Measurements from ENCODE around the gene MCM7. TPM values are rescaled to one million over a fixed set of nuclear protein-coding genes. Genes with fewer than 3 reads are reported as not detected.
"Not testable (repeated sequence)": the region's sequence is repeated elsewhere in the genome, so short reads cannot be mapped to it uniquely, and the experiment has no call there.

The MCM7 gene
- 10 to 100 TPM in 1 of 2 donors, 1 to 10 TPM in 1; 8.3 to 13.0 TPM for total RNA-seq

GRCh38 chr7:100101016-100101862 lies at the start of gene MCM7, which contains the start of gene AP4M1:
Gene MCM7 (minus strand): TSS chr7:100101397. CDS start chr7:100101294, 103 bp downstream.
Gene AP4M1 (plus strand): TSS chr7:100101643. CDS start chr7:100101715, 72 bp downstream.
- Histone ChIP-seq H3K4me1 (peaks cover 0 to 20% of the 10 kb centered on the region in 2 donors), H3K36me3 (peaks cover 45% of the 10 kb centered on the region), H3K9me3 (no peaks in the 10 kb centered on the region), H3K27me3 (no peaks in the 10 kb centered on the region), H3K4me3 (peak within 1 kb of the TSS; percentile 70 to 76), H3K27ac (peak within 1 kb of the TSS; percentile 90 to 96)
- no peak for TF ChIP-seq CTCF (IDR thresholded peaks at IDR 0.05)
- DNase-seq (ENCODE audit: low spot score): peak; percentile 98

GRCh38 chr7:100148559-100149328 lies 47.5 kb upstream of the MCM7 start, which contains the start of gene LAMTOR4:
Gene LAMTOR4 (plus strand): TSS chr7:100148918. CDS start chr7:100148973, 55 bp downstream.
- DNase-seq (ENCODE audit: low spot score): peak; percentile 100
- Histone ChIP-seq H3K36me3 (peaks cover 3% of the 10 kb centered on the region), H3K9me3 (no peaks in the 10 kb centered on the region), H3K4me1 (peaks cover 0 to 16% of the 10 kb centered on the region in 2 donors), H3K27ac (peak within 1 kb of the TSS; percentile 81 to 92), H3K4me3 (peak within 1 kb of the TSS; percentile 59 to 93), H3K27me3 (no peaks in the 10 kb centered on the region)
- no peak for TF ChIP-seq CTCF (IDR thresholded peaks at IDR 0.05)

- no peak for TF ChIP-seq CTCF (IDR thresholded peaks at IDR 0.05)
- DNase-seq (ENCODE audit: low spot score): no peak
Observed at GRCh38 chr7:100148225-100148558, 47.0 kb upstream of the MCM7 start.

GRCh38 chr7:100147278-100147677 lies 46.1 kb upstream of the MCM7 start:
- no peaks in the 10 kb centered on the region for H3K27me3 ChIP-seq
- H3K4me3 ChIP-seq: no peak overlapping the region
- DNase-seq (ENCODE audit: low spot score): no peak
- no peaks in the 10 kb centered on the region for H3K9me3 ChIP-seq
- H3K4me1 ChIP-seq: peaks cover 0 to 16% of the 10 kb centered on the region in 2 donors
- no peak for TF ChIP-seq CTCF (IDR thresholded peaks at IDR 0.05)
- no peak overlapping the region for H3K27ac ChIP-seq
- no peaks in the 10 kb centered on the region for H3K36me3 ChIP-seq

More at GRCh38 chr7:100148225-100148558, 47.0 kb upstream of the MCM7 start:
- peaks cover 0 to 16% of the 10 kb centered on the region in 2 donors for H3K4me1 ChIP-seq
- H3K27me3 ChIP-seq: no peaks in the 10 kb centered on the region
- no peaks in the 10 kb centered on the region for H3K36me3 ChIP-seq
- H3K9me3 ChIP-seq: no peaks in the 10 kb centered on the region
- peak overlapping the region; percentile 59 to 93 for H3K4me3 ChIP-seq
- H3K27ac ChIP-seq: peak overlapping the region; percentile 74 to 81

- not testable (repeated sequence) for DNase-seq (ENCODE audit: low spot score); H3K27ac ChIP-seq; H3K9me3 ChIP-seq; H3K4me3 ChIP-seq; H3K27me3 ChIP-seq; H3K36me3 ChIP-seq
- H3K4me1 ChIP-seq: peaks cover 0 to 16% of the 10 kb centered on the region in 2 donors
Observed at GRCh38 chr7:100146350-100146749, 45.2 kb upstream of the MCM7 start.

GRCh38 chr7:100142461-100142860 lies 41.3 kb upstream of the MCM7 start:
- no peaks in the 10 kb centered on the region for H3K36me3 ChIP-seq
- no peak for TF ChIP-seq CTCF (IDR thresholded peaks at IDR 0.05)
- H3K27ac ChIP-seq: no peak overlapping the region
- no peaks in the 10 kb centered on the region for H3K27me3 ChIP-seq
- H3K4me3 ChIP-seq: no peak overlapping the region
- DNase-seq (ENCODE audit: low spot score): no peak
- H3K9me3 ChIP-seq: no peaks in the 10 kb centered on the region
- H3K4me1 ChIP-seq: no peaks in the 10 kb centered on the region

Measured in right atrium auricular region (tissue), 2 donors.